Cardiac fibroblast (primary cell): ENCODE results near the gene MED9.

Experiments
- DNase-seq, 2 donors: peaks; one replicate each; pipeline versions ENCODE4 v3.0.0 to v3.0.0-alpha.2; 2010; ENCODE audit warnings: low read depth in 2 of 2
- H3K4me3 ChIP-seq, 2 donors: replicated peaks in 1 of 2; 1 replicate in 1 of 2; 2 replicates in 1 of 2; pipeline ENCODE4 v1.5.1; 2011; ENCODE audit warnings: low read depth in 2 of 2, low read length in 2 of 2, mild to moderate bottlenecking in 2 of 2, moderate library complexity in 1 of 2
- TF ChIP-seq, protein P1 (sequence below): IDR thresholded peaks from one replicate; pipeline ENCODE4 v1.5.1; 2011; ENCODE audit warnings: low read depth, mild to moderate bottlenecking, low read length, inconsistent platforms

The MED9 gene

DNA sequence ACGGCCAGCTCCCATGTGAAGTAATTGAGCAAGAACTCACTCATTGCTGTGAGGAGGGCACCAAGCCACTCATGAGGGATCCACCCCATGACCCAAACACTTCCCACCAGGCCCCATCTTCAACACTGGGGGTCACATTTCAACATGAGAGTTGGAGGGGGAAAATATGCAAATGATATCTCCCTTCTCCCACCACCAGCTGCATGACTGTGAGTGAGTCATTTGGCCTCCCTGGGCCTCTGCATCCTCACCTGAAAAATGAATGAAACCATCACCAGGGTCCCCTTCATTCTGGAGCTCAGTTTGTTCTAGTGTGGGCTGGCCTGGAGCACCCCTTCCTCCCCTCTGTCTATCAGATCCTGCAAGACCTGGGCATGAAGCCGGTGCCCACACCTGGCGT is 6.8 kb upstream of the MED9 start:
- DNase-seq = no peak
- TF ChIP-seq, protein P1, sequence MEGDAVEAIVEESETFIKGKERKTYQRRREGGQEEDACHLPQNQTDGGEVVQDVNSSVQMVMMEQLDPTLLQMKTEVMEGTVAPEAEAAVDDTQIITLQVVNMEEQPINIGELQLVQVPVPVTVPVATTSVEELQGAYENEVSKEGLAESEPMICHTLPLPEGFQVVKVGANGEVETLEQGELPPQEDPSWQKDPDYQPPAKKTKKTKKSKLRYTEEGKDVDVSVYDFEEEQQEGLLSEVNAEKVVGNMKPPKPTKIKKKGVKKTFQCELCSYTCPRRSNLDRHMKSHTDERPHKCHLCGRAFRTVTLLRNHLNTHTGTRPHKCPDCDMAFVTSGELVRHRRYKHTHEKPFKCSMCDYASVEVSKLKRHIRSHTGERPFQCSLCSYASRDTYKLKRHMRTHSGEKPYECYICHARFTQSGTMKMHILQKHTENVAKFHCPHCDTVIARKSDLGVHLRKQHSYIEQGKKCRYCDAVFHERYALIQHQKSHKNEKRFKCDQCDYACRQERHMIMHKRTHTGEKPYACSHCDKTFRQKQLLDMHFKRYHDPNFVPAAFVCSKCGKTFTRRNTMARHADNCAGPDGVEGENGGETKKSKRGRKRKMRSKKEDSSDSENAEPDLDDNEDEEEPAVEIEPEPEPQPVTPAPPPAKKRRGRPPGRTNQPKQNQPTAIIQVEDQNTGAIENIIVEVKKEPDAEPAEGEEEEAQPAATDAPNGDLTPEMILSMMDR = no peak
- no peak overlapping the region for H3K4me3 ChIP-seq

DNA sequence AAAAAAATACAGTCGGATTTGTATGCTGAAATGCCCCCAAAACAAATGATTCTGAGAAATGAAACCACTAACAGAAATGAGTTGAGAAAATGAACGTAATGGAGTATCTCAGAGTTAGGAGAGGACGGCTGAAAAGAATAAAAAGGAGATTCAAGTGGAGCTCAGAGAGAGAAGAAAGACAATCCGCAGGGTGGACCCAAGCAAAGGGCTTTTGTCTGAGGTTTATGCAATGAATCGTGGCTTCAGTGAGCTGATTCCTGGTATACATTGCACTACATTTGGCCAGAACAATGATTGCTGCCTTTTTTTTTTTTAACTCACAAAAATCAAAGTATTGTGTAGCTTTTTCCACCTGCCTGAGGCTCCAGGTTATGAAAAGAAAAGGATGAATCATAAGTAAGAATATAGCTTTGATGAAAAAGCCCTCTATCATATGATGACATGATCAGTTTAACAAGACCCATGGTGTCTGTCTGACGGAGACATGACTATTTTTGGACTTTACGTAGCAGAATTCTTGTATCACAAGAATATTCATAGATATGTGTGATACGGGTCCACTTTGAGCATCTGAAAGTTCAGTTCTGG is 4.4 kb upstream of the MED9 start:
- no peak for DNase-seq

DNA sequence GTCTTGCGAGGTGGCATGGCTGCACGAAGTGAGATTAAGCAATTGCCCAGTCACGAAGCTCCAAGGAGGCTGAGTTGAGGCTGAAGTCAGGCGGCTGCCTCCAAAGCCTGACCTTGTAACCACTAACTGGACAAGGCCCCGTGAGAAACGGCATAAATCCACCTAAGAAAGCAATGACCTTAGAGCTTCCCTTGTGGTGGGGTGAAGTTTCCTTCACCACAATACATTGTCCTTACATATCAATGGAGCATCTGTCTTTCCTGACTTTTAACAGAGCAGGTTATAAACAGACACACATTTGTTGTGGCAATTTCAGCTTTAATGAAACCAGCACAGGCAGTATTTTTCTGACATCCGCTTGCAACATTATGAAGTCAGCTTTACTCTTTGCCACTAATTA is 2.5 kb upstream of the MED9 start:
- TF ChIP-seq, protein P1 = no peak
- DNase-seq = no peak
- H3K4me3 ChIP-seq = no peak overlapping the region

More for the DNA sequence above, 4.4 kb upstream of the MED9 start:
- TF ChIP-seq, protein P1 = no peak
- H3K4me3 ChIP-seq = no peak overlapping the region

DNA sequence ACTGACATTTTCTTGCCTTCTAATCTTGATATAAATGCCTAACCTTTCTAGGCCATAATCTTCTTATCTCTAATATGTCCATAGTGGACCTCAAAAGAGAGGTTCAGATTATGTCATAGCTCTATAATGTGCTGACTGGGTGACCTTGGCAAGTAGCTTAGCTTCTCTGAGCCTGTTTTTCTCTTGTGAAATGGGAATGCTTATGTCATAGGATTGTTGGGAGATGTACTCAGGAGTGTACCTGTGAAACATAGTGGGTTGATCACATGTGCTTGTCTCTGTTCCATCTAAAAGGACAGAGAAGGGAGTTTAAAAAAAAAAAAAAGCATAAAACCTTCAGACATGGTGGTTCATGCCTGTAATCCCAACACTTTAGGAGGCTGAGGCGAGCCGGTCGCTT is 2.4 kb downstream of the MED9 start:
- H3K4me3 ChIP-seq = no peak overlapping the region
- peak in 1 of 2 donors; percentile 19 for DNase-seq
- TF ChIP-seq, protein P1 = no peak

DNA sequence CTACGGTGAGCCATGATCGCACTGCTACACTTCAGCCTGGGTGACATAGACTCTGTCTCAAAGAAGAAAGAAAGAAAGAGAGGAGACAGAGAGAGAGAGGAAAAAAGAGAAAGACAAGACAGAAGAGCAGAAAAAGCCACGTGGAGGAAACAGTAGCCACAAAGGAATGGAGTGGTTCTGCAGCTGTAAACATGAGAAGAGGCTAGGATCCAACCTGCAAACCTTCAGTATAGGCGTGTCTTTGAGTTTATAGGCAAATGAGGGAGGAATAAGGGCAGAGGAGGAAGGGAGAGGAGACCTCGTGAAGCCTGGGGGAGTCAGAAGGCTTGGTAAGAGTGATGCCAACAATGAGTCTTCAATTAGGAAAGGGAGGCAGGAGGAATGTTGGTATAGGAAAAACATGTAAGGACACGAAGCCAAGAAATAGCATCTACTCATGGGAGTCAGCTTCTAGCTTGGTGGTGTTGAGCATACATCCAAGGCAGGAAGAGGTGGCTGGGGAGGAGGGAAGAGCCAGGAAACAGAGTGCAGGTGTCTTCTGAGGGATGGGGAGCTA is 3.9 kb downstream of the MED9 start:
- TF ChIP-seq, protein P1 = no peak
- H3K4me3 ChIP-seq = no peak overlapping the region
- DNase-seq = no peak

DNA sequence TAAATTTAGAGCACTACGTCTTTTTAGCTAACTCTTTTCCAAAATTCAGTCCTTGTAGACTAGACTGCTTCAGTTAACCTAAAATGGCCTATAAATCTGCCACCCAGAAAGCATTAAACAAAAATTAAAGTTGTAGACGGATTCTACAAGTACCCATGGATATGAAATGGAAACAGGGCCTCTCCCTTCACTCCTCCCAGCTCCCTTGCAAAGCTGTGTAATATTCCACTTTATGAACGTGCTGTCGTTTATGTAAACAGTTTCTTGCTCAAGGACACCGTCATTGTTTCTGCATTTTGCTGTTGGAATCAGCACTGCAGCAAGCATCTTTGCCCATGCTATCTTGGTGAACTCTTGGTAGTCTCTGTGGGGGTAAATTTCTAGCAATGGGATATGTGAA is 5.1 kb downstream of the MED9 start:
- TF ChIP-seq, protein P1 = no peak
- H3K4me3 ChIP-seq = no peak overlapping the region
- no peak for DNase-seq

DNA sequence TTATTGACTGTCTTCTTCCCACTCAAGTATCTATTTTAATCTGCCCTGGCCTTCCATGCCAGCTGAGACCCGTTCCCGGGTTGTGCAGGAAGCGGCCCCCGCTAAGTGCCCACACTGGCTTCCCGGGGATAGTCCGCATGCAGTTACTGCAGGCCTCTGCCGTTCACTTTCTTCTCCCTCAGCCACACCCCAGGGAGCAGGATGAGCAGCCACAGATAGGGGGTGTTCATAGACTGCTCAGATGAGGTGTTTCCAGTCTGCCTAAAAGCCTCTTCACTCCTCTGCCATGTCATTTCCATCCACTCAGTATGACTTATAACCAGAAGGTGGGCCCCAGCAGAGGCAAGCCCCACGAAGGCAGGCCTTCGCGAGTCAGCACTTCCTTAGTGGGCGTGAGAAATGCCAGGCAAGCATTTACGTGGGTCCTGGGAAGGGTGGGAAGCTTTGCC is 7.7 kb downstream of the MED9 start:
- no peak overlapping the region for H3K4me3 ChIP-seq
- TF ChIP-seq, protein P1 = no peak
- peak; percentile 21 to 27 for DNase-seq
